22Rv1 (cell line): ENCODE results near the gene SRRM3.

Experiments used
- CTCF ChIP-seq: fragments of 450-650 bp; IDR thresholded peaks from 2 replicates; pipeline ENCODE4 v1.5.1; 2017; ENCODE audit warnings: mild to moderate bottlenecking
- ZFX ChIP-seq: fragments of 450-650 bp; IDR thresholded peaks from 2 replicates; pipeline ENCODE4 v1.6.1; 2017; ENCODE audit warnings: antibody characterized with exemption, borderline replicate concordance

- TF ChIP-seq ZFX (no peak), CTCF (no peak)
These were observed 29.9 kb downstream of the SRRM3 start for GRCh38 chr7:76231583-76231982.
